Keratinocyte (primary cell): ENCODE results near the gene IMPDH1.

Experiments used
- CTCF ChIP-seq, 3 experiments: IDR thresholded peaks in 1 of 3; conservative IDR thresholded peaks in 1 of 3; optimal IDR thresholded peaks in 1 of 3; 2 replicates in 2 of 3; 3 replicates in 1 of 3; pipeline versions ENCODE3 to v1.5.1; 2011; ENCODE audit warnings: low read length in 3 of 3, mild to moderate bottlenecking in 3 of 3, moderate library complexity in 2 of 3, control low read depth in 1 of 3, inconsistent platforms in 1 of 3; ENCODE audit not compliant: insufficient read depth in 2 of 3; ENCODE audit errors: extremely low read depth in 1 of 3
- EZH2 ChIP-seq: IDR thresholded peaks from one replicate; pipeline ENCODE4 v1.6.1; 2012; ENCODE audit warnings: inconsistent platforms, mild to moderate bottlenecking, low read length, moderate library complexity

- TF ChIP-seq CTCF (optimal IDR thresholded peaks at IDR 0.05 in 1 of 3, IDR thresholded peaks at IDR 0.05 in 1 of 3, conservative IDR thresholded peaks at IDR 0.05 in 1 of 3; ENCODE audit: extremely low read depth in 1 of 3, insufficient read depth in 2 of 3, low read length in 3 of 3), result no peak
- TF ChIP-seq EZH2, result no peak
Observed at GRCh38 chr7:128350708-128351295, 59.0 kb downstream of the IMPDH1 start.
